ENCODE results near the gene STEAP3. TPM values are rescaled to one million over a fixed set of nuclear protein-coding genes. Genes with fewer than 3 reads are reported as not detected.

STEAP3 gene
- total RNA-seq, 1 experiment from 2014 or later, result 30.5 TPM

DNA sequence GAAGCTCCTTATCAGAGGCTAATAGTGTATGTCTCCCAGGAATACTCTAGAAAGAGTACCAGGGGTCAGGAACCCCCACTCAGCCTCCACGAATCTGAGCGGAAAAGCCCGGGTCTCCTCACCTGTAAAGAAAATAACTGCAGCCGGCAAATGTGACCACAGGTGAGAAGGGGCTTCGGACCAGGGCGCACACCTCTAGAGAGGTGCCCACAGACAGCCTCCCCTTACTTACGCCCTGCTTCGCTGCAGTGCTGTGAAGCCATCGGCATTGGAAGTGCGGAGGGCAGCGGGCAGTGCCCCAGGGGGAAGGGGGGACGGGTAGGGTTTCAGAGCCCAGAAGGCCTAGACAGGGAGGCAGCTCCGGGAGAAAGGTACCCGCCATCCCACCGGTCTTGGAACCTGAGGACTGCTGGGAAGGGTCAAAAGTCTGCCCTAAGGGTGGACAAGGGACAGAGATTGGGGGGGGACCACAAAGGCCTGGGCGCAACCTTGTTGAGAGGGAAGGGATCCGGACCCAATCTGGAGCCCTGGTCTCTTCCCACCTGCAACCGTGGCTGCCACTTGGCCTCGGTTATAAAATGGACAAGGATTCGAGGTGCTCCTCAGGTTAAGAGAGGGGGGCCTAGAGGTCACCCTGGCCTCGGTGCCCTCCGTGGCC is 642 bp upstream of the STEAP3 start:
- Mint-ChIP-seq H3K27ac (ENCODE audit: unreplicated experiment) (no peak overlapping the region), H3K4me3 (ENCODE audit: low read depth, unreplicated experiment) (peak overlapping the region; percentile 69), H3K4me1 (ENCODE audit: low read depth, unreplicated experiment) (no peaks in the 10 kb centered on the region), H3K27me3 (ENCODE audit: unreplicated experiment) (peaks cover 28% of the 10 kb centered on the region), H3K9me3 (ENCODE audit: low read depth, unreplicated experiment) (no peaks in the 10 kb centered on the region), H3K36me3 (ENCODE audit: insufficient read depth, unreplicated experiment) (peaks cover 12% of the 10 kb centered on the region)
- no peak for DNase-seq
- TF ChIP-seq, protein P1, sequence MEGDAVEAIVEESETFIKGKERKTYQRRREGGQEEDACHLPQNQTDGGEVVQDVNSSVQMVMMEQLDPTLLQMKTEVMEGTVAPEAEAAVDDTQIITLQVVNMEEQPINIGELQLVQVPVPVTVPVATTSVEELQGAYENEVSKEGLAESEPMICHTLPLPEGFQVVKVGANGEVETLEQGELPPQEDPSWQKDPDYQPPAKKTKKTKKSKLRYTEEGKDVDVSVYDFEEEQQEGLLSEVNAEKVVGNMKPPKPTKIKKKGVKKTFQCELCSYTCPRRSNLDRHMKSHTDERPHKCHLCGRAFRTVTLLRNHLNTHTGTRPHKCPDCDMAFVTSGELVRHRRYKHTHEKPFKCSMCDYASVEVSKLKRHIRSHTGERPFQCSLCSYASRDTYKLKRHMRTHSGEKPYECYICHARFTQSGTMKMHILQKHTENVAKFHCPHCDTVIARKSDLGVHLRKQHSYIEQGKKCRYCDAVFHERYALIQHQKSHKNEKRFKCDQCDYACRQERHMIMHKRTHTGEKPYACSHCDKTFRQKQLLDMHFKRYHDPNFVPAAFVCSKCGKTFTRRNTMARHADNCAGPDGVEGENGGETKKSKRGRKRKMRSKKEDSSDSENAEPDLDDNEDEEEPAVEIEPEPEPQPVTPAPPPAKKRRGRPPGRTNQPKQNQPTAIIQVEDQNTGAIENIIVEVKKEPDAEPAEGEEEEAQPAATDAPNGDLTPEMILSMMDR (IDR thresholded peaks at IDR 0.05; ENCODE audit: unreplicated experiment), result no peak
- intact Hi-C loops (cut with micrococcal nuclease; ENCODE audit: unreplicated experiment), result loop anchor here (1.0 kb wide), 1 partner anchor 195 kb away; no protein-coding TSS in a partner anchor
- BruUV-seq (replicated peaks), result no TSS peak
- CTCF ChIA-PET, result interaction anchor here (0.6 to 1.4 kb wide), 3 partner anchors 14 to 303 kb away, joined by 3 to 4 read pairs (median 4); no protein-coding TSS in a partner anchor

DNA sequence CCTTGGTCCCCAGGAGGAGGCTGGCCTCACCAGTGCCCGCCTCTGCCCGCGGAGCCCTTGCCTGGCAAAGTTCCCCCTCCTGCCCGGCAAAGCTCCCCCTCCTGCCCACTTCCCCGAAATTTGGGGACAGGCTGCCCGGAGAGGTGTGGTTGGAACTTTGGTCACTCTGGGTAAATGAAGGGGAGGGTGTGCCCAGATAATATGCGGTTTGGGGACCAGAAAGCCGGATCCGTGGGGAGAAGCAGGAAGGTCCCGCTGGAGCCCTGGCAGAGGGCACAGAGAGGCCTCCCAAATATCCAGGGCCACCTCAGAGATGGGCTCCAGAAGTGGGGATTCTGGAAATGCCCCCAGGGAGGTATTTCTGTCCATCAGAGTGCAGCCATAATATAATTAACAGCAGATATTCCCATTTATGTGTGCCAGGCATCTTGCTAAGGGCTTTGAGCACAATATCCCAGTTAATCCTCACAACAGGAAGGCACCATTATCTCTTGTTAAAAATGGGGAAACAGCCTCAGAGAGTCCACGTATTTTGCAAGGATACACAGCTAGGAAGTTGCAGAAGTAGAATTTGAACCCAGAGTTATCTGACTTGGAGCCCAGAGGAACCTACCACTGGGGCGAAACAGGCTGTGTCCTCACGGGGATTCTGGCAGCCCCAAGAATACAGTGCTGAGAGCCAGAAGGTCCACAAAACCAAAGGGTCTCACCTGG is 914 bp downstream of the STEAP3 start:
- TF ChIP-seq, protein P1 (IDR thresholded peaks at IDR 0.05; ENCODE audit: unreplicated experiment), result no peak
- intact Hi-C loops (cut with micrococcal nuclease; ENCODE audit: unreplicated experiment), result no loop called here
- Mint-ChIP-seq H3K27me3 (ENCODE audit: unreplicated experiment) (peaks cover 28% of the 10 kb centered on the region), H3K36me3 (ENCODE audit: insufficient read depth, unreplicated experiment) (peaks cover 9% of the 10 kb centered on the region), H3K4me1 (ENCODE audit: low read depth, unreplicated experiment) (peaks cover 7% of the 10 kb centered on the region), H3K4me3 (ENCODE audit: low read depth, unreplicated experiment) (peak overlapping the region; percentile 69), H3K9me3 (ENCODE audit: low read depth, unreplicated experiment) (no peaks in the 10 kb centered on the region), H3K27ac (ENCODE audit: unreplicated experiment) (no peak overlapping the region)
- BruUV-seq (replicated peaks), result TSS peak; percentile 36
- CTCF ChIA-PET, result interaction anchor here (0.6 to 1.4 kb wide), 2 partner anchors 16 to 39 kb away, joined by 3 read pairs; no protein-coding TSS in a partner anchor
- no peak for DNase-seq

DNA sequence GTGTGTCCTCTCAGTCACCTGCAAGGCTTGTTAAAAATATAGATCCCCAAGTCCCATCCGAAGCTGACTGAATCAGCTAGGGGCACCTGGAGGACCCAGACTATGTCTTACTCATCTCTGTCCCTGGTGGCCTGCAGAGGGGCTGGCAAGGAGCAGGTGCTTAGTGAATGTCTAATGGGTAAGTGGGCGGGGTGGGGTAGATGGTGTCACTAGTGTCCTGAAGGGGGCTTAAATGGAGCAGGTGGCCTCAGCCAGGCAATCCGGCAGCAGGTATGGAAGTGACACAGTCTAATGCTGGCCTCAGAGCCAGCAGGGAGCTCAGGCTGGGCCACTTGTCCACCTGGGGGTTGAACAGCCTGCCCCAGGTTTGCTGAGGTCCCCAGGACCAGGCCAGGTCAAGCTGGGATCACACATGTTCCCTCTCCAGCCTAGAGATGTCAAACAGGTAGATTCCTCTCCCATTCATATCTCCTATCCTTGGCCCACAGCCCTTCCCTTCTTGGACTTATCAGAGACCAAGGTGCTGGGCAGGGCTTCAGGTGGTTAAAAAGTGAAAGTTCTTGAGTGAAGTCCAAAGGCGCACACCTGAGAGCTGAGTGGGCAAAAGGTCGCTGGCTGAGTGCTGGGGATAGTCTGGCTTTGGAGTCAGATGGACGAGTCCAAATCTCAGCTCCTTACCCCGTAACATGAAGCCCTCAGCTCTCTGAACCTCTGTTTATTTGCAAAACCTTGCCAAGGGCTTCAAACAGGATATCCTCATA is 1.7 kb downstream of the STEAP3 start:
- H3K36me3 Mint-ChIP-seq (ENCODE audit: insufficient read depth, unreplicated experiment), result peaks cover 10% of the 10 kb centered on the region
- peaks cover 10% of the 10 kb centered on the region for H3K4me1 Mint-ChIP-seq (ENCODE audit: low read depth, unreplicated experiment)
- no peaks in the 10 kb centered on the region for H3K9me3 Mint-ChIP-seq (ENCODE audit: low read depth, unreplicated experiment)
- H3K4me3 Mint-ChIP-seq (ENCODE audit: low read depth, unreplicated experiment), result peak overlapping the region; percentile 69
- CTCF ChIA-PET, result no interaction called here
- no TSS peak for BruUV-seq (replicated peaks)
- DNase-seq, result no peak
- H3K27me3 Mint-ChIP-seq (ENCODE audit: unreplicated experiment), result peaks cover 23% of the 10 kb centered on the region
- H3K27ac Mint-ChIP-seq (ENCODE audit: unreplicated experiment), result no peak overlapping the region
- TF ChIP-seq, protein P1 (IDR thresholded peaks at IDR 0.05; ENCODE audit: unreplicated experiment), result no peak
- intact Hi-C loops (cut with micrococcal nuclease; ENCODE audit: unreplicated experiment), result no loop called here

DNA sequence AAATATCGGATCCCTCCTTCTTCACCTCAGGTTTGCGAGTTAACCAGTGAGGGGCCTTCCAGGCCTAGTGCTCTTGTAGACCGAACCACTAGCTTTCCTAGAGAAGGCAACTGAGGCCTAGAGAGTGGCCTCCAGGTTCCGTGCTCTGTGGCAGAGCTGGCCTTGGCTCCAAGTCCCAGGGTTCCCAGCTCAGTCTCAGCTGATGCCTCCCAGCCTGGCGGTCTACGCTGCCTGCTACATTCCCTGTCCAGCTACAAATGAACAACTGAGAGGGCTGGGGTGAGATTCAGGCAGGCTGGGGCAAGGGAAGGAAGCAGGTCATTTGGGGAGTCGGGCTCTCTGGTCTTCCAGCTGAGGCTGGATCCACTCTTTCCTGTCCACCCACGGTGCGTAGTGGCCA is 2.3 kb downstream of the STEAP3 start:
- BruUV-seq (replicated peaks), result no TSS peak
- Mint-ChIP-seq H3K4me3 (ENCODE audit: low read depth, unreplicated experiment) (no peak overlapping the region), H3K27ac (ENCODE audit: unreplicated experiment) (no peak overlapping the region), H3K4me1 (ENCODE audit: low read depth, unreplicated experiment) (peaks cover 10% of the 10 kb centered on the region), H3K9me3 (ENCODE audit: low read depth, unreplicated experiment) (no peaks in the 10 kb centered on the region), H3K27me3 (ENCODE audit: unreplicated experiment) (peaks cover 16% of the 10 kb centered on the region), H3K36me3 (ENCODE audit: insufficient read depth, unreplicated experiment) (peaks cover 14% of the 10 kb centered on the region)
- intact Hi-C loops (cut with micrococcal nuclease; ENCODE audit: unreplicated experiment), result no loop called here
- CTCF ChIA-PET, result no interaction called here
- TF ChIP-seq, protein P1 (IDR thresholded peaks at IDR 0.05; ENCODE audit: unreplicated experiment), result no peak
- no peak for DNase-seq

Measured in Calu3 (cell line).